ENCODE measurements around the gene CENPX.

DNA sequence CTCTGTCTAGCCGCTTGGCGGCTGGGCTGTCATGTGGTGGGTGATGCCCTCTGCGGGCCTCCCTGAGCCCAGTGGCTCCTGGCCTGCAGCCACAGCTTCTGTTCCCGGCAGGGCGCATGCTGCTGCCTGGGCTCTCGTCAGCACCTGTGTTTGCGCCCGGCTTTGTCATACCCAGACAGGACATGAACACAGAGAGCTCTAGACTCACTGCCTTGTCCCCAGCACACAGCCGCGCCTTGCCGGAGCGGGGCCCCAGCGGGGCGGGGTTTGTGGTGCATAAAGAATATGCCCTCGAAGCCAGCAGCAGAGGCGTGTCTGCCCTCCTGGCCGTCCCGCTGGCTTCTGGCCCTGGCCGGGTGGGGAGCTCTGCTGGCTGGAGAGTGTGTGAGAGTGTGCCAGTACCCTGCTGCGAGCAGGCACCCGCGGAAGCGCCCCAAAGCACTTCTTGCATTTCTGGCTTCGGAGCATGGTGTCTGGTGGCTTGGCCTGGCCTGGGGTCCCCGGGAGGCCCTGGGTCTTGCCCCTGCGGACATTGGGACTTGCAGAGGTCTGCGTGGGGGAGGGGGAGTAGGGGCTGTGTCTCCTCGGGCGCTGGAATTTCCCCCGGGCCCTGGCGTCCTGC is 30.9 kb downstream of the CENPX start:
- TF ChIP-seq, protein P1, sequence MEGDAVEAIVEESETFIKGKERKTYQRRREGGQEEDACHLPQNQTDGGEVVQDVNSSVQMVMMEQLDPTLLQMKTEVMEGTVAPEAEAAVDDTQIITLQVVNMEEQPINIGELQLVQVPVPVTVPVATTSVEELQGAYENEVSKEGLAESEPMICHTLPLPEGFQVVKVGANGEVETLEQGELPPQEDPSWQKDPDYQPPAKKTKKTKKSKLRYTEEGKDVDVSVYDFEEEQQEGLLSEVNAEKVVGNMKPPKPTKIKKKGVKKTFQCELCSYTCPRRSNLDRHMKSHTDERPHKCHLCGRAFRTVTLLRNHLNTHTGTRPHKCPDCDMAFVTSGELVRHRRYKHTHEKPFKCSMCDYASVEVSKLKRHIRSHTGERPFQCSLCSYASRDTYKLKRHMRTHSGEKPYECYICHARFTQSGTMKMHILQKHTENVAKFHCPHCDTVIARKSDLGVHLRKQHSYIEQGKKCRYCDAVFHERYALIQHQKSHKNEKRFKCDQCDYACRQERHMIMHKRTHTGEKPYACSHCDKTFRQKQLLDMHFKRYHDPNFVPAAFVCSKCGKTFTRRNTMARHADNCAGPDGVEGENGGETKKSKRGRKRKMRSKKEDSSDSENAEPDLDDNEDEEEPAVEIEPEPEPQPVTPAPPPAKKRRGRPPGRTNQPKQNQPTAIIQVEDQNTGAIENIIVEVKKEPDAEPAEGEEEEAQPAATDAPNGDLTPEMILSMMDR (optimal IDR thresholded peaks at IDR 0.05 in 1 of 3, IDR thresholded peaks at IDR 0.05 in 1 of 3, conservative IDR thresholded peaks at IDR 0.05 in 1 of 3; ENCODE audit: extremely low read depth in 1 of 3, insufficient read depth in 2 of 3, low read length in 3 of 3): no peak
- TF ChIP-seq EZH2 (IDR thresholded peaks at IDR 0.05; ENCODE audit: low read length): no peak
